HG02759 (cell line): ENCODE measurements around the gene RPS6KA4.

ENCODE experiments used
- ATAC-seq: cut with Tn5 transposase; IDR thresholded peaks from one replicate; pipeline ENCODE4 v1.9.1; 2021; ENCODE audit warnings: mild to moderate bottlenecking, moderate library complexity; ENCODE audit not compliant: unreplicated experiment

RPS6KA4 gene

DNA sequence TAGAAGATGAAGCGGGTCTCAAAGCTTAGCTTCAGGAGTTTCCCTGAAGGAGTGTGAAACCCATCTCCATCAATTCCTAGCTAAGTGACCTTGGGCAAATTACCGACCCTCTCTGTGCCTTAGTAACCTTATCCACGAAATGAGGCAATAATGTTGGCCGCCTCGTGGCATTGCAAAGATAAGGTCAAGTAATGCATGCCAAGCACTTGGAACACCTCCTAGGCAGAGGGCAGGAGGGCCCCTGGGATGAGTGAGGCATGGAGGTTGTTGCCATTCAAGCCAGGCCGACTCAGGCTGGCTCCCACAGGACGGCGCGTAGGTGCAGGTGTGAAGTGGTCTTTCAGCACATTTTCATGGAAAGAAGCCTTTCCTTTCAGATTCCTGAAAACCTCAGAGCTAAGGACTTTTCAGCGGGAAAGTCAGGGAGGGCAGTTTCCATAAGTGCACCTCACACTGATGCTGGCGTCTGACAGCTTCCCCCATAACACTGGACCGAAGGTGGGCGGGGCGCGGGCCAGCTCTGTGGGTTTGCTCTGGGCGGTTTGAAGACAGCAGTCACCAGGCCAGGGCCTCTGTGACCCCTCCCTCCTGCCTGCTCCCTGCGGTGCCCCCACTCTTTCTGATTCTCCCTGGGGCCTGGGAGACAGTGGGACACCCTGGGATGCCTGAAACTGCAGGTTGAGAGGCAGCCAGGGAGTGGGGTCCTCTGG, 25.2 kb downstream of the RPS6KA4 start:
- no peak for ATAC-seq

DNA sequence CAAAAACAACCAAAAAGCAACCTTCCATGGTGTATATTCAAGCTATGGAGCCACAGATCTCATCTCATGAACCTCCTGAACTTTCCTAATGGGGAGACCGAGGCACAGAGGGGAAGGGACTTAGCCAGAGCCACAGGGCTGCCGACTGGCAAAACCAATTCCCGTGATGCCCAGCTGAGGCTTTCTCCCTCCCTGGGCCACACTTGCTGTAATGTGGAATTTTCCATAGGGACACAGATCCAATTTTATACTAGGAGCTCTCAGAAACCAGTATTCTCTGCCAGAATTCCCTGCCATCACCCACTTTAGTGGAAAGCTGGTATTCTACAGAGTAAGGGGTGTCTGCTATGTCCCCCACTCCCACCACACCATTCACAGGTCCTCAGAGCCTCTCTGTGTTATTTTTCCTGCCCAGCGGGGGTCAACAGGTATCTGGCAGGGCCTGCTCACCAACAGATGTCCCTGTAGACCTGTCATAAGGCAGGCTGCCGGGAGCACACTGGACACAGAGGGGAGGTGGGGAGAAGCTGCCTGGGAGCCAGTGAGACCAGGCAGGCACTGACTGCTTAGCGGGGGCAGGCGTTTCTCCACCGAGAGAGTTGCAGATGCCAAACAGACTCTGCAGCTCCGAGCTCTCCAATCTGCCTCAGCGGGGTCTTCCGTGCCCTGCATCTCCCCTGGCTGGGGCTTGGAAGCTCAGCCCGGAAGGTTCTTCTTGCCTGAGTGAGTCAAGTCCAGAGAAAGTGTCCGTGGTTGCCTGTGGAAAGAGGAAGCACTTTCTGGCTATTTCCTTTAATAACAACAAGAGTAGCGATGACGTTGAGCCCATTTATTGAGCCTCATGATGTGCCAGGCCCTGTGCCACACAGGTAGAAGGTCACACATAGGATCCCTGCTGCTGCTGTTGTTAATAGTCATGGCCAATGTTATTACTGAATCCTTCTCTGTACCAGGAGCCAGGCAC, 26.3 kb downstream of the RPS6KA4 start:
- ATAC-seq = no peak

DNA sequence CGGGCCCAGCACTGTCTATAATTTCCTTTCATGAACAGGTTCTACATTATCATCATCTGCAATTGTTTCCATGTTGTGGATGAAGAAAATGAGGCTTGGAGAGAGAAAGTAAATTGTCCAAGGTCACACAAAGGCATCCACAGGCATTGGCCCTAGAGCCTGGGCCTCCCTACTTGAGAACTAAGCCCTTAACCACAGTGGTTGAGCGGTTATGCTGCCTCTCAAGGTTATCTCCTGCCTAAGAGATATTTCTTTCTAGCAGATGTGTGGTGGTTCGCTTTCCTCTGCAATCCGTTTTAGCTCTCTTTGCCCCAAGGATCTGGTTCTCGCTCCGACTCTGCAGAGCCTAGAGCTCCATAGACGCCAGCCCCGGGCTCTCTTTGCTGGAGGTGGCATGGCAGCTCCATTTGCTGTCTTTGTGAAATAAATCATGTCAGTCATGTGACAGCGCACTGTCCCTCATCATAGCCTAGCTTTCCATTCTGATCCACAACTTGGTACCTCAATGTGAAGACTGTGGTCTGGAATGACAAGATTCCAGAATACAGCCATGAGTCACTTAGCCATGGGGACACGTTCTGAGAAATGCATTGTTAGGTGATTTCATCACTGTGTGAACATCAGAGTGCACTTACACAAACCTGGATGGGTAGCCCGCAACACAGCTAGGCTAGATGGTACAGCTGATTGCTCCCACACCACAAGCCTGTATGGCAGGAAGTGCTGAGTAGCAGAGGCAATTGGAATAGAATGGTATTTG, 27.2 kb downstream of the RPS6KA4 start:
- no peak for ATAC-seq

DNA sequence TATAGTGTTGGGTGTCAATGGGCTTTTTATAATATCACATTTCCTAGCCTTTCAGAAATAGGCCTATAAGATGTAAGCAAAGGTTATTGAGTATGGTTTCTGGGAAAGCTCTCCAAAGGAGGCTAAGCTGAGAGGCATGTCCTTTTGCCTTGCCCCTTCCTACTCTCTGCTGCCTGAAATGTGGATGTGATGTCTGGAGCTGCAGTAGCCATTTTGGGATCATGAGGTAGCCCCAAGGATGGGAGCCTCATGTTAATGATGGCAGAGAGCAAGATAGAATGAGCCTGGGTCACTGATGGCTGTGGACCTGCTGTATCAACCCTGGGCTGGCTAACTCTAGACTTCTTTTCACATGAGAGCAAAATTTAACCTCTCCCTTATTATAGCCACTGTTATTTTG, 29.0 kb downstream of the RPS6KA4 start:
- no peak for ATAC-seq

DNA sequence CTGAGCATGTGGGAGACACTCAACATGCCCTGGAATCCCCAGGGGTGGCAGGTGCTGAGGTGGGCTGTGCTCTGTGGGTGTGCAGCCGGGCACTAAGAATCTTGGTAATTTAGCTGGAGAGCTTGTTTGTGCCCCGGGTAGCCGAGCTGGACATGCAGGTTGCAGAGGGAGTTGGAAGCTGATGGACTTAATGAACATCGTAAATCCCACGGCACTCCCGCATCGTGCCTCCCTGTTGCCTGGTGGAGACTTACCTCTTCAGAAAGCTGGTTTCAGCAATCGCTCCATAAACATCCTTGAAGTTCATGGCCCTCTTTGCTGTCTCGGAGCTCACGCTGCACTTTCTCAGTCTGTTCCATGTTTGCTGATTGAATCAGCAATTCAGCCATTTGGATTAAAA, 29.9 kb downstream of the RPS6KA4 start:
- ATAC-seq = no peak

DNA sequence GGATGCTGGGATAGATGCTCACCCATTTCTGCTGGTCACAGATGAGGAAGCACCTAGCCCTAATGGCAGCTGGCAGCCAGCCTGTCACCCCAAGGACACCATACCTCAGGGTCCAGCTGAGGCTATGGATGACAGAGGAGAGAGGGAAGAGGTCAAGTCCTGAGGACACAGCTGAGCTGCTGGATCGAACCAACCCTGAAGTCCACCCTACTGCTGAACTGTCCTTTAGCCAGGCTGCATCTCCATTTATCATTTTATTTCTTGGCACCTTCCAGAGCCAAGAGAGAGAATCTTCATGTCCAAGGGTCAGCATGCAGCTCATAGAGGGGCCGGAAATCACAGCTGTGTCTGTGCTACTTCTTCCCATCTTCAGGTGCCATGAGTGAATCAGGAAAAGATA, 30.9 kb downstream of the RPS6KA4 start:
- ATAC-seq = no peak

DNA sequence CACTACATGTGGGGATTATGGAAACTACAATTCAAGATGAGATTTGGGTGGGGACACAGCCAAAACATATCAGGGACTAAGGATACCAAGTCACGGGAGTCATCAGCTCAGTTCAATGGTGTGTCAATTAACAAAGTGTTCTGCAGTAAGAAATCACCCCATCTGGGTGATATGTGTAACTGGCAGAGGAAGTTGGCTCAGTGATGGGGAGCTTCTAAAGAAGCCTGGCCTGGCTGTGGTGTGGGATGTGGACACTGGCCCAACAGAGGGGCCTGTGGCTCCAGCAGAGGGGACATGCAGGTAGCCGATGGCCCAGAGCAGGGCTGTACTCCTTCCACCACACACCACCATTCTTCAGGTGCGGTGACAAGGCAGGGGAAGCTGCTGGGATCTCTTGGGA, 31.6 kb downstream of the RPS6KA4 start:
- no peak for ATAC-seq

DNA sequence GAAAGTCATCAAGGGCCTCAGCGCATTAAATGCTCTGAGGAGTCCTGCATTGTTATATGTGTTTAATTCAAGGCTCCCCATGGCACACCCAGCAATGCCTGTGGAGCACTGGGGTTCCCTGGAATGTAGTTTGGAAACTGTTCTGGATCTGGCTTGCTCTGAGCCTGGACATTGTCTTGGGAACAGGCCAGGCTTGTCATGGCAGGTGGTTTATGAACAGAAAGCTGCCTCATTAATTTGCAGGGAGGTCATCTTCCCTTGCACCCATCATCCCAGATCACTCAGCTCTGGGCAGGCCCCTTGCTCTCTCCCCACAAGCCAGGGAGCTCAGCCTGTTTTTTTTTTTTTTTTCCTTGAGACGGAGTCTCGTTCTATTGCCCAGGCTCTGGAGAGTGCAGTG, 32.9 kb downstream of the RPS6KA4 start:
- ATAC-seq = no peak

DNA sequence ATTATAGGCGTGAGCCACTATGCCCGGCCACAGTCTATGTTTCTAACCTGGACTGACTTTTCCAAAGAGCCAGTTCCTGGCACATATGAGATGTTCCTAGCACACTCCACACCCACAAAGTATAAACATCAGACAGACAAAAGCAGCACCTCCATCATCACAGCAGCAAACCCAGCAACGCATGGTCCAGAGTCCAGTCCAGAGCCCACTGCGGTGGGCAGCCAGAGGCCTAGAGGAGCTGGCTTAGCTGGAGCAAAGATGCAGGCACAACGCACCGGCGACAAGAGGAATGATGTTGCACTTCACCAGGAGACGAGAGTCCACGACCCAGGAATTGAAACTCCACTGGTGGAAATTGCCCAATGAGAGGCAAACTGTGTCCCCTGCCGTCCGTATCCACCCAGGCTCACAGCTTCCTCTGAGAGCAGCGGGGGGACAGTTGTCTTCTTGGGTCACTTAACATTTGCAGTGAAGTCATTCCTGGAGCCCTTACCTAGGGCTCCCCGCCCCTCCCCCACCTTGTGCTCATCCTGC, 36.6 kb downstream of the RPS6KA4 start:
- no peak for ATAC-seq

DNA sequence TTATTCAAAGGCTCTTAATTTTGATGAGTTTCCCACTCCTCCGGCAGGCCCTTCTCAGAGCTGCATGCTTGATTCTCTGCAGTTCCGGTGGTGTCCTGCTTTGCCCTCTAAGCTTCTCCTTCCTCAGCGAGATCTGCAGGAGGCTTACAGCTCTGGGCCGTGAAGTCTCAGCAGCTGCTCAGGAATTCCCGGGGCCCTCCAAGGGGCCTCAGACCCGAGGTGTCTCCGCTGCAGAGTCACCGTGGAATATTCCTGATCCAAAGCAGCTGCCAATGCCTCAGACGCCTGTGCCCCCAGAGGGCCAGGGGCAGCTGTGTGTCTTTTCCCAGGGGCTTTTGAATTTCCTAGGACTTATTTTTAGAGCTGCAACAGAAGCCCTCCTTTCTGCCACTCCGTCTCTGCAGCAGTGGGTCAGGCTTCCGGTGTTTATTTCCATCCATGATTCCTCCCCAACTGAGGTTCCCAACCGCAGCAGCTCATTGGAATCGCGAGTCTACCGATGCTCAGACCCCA, 37.2 kb downstream of the RPS6KA4 start:
- no peak for ATAC-seq

DNA sequence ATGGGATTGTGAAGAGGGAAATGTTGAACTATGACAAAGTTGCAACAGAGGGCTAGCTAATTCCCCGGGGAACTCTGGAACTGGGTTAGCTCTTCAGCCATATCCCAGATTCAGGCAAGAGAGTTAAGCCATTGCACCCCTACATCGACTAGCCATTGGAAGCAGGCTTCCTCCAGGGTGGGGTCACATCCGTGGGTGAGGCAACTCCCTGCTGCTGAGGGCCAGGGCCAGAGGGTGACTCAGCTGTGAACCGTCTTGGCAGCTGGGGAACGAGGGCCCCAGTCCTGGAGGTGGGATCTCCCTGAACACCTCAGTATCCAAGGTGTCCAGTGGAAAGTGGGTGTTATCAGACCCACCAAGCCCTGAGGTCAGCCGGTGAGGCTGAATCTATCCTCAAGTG, 41.1 kb downstream of the RPS6KA4 start:
- no peak for ATAC-seq

DNA sequence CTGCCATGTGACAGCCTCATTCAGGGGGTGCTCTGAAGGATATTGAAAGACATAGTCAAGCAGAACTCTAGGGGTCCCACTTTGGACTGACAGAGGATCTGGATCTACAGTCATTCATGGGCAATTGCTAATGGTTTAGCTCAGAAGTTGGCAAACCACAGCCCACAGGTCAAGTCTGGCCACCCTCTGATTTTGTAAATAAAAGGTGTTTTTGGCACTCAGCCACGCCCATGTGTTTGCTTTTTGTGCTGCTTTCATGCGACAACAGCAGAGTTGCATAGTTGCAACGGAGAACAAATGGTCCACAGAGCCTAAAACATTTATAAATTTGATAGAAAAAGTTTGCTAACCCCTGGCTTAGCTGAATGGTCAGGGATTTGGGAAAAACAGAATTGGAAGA, 41.7 kb downstream of the RPS6KA4 start:
- no peak for ATAC-seq

DNA sequence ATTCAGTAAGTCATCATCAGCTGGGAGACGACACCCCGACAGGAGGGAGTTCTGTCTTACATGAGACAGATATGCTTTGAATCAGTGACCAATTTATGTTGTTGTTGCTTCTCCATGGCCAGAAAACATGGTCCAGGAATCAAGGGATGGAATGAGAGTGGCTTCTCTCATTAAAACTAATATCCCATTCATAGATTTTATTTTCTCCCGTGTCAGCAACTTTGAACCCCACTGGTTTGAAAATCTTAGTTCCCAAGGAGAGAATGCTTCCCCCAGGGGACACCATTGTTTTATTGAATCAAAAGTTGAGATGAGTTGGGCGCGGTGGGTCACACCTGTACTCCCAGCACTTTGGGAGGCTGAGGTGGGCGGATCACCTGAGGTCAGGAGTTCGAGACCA, 42.8 kb downstream of the RPS6KA4 start:
- ATAC-seq = no peak

DNA sequence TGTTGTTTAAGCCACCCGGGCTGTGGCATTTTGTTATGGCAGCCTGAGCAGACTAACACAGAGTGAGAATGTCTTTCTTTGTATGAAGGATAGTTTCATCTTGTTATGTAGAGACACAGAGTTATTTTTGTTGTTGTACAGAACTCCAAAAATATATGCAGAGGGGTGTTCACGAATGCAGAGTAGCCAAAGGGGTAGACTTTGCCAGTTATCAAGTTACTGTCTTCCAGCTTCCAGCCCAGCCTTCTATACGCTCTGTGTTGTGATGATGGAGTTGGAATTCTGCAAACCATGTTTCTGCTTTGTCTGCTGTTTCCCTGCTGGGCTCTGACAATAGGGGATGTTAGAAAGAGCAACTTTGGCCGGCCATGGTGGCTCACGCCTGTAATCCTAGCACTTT, 44.1 kb downstream of the RPS6KA4 start:
- no peak for ATAC-seq

DNA sequence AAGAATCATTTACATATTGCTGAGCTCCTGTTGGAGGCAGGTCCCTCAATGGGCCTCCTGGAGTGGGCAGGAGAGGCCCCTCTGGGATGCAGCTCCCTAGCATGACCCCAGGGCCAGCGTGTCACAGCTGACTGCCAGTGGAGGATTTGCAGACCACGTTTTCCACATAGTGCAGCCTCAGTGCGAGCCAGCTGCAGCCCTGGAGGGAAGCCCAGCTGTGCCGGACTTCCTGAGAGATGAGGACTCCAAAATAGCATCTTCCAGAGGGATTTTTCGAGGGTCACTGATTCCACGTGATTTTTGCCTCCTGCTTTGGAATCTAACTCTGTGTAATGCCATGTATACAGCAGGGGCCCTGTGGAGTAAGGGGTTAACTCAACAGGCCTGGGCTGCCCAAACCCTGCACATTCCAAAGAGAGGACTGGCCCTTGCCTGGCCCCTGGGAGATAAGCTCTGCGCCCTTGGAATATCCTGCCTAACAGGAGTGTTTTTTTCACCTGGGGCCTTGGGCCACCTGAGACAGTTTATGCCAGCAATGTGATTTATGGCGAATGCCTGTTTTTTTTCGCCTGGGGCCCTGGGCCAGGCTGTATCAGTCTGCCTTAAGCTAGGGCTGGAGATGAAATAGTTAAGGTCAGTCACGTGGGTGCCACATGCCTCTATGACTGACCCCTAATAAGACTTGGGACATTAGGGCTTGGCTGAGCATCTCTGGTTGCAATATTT, 47.4 kb downstream of the RPS6KA4 start:
- ATAC-seq = no peak

DNA sequence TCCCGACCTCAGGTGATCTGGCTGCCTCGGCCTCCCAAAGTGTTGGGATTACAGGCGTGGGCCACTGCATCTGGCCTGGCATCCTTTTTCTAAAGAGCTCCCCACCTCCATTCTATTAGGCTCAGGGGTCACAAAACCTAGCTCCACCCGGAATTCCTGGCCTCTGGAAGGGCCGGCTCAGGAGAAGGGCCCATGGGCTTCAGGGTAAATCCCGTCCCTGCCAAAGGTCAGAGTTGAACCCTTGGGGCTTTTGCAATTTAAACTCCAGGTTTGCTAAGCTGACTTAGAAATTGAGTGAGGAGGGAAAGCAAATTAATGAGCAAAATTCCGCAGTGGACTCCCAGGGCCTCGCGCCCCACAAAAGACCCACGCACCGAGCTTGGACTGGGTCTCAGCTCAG, 48.3 kb downstream of the RPS6KA4 start:
- no peak for ATAC-seq

DNA sequence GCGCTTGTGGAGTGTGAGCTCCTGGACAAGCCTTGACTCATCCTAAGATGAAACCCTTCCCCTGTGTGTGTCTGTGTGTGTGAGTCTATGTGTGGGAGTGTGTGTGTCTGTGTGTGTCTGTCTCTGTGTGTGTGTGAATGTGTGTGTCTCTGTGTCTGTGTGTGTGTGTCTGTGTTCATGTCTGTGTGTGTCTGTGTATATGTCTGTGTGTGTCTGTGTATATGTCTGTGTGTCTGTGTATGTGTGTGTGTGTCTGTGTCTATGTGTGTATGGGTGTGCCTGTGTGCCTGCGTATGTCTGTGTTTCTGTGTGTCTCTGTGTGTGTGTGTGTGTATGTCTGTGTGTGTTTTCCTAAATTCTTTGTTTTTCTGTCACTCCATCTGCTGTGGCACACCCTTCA, 48.7 kb downstream of the RPS6KA4 start:
- ATAC-seq = no peak

DNA sequence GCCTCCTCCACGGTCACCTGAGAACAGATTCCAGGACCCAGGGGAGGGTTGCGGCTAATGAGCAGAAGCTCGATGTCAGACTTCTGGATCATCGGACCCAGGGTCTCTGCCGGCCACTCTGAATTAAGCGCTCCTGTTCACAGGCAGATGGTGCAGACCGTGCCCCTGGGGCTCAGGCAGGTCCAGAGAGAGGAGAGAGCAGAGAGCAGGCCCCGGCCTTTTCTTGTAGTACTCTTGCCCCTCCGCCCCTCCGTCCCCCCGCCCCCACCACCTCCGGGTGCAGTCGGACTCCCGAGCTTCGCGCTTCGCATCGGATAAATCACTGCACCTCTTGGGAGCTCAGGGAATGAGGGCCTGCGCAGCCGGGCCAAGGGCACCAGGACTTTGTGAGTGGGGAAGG, 50.3 kb downstream of the RPS6KA4 start:
- ATAC-seq = no peak

DNA sequence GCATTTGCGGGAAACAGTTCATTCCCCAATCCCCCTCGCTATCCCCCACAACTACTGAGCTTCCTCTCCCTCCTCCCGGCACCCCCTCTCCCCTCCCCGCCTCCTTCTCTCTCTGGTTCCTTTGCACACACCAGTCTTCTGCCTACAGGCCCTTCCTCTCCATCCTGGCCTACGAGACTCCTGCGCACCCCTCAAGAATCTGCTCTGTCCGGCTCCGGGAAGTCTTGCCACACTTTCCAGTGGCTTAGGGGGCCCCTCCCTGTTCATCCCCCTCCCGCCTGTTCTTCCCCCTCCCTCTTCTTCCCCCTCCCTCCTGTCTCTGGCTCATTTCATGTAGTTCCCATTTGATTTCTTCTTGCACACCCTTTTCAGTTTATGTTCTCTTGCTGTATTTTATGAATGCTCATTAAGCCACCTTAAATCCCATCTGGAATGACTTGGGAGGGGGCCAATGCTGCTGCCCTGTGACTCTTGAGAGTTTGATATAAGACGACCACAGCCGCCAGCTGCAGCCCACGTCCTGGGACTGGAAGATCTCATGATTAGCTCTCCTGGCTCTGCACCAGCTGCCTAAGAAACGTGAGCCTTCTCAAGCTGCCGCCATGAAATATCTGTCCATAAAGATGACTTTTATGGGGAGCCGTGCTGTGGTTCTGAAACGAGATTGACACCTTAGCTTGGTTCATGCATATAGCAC, 50.9 kb downstream of the RPS6KA4 start:
- no peak for ATAC-seq

DNA sequence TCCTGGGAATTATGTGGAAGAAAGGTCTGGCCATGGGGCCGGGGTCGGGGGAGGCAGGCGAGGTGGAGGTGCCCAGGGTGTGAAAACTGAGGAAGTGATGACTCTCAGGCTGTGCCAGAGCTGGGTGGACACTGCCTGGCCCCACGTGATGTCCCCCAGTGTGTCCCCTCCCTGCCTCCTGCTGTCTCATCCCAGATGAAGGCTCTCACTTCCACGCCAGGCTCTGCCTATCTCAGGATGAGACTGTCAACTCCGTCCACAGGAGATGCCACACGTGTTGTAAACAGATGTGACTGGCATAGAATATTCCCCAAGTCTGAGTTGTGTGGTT, 51.4 kb downstream of the RPS6KA4 start:
- no peak for ATAC-seq
